Tibial nerve (tissue), 4 donors: ENCODE data around the gene DHX36.

Experiments used
- CTCF ChIP-seq, 5 experiments: fragments of 200-600 bp in 3 of 5; fragments of 450-650 bp in 2 of 5; sonication (generic) in 3 of 5; IDR thresholded peaks; one replicate each; pipeline ENCODE4 v1.5.1; 2016 to 2019; ENCODE audit warnings: antibody characterized with exemption in 5 of 5, mild to moderate bottlenecking in 3 of 5, moderate library complexity in 2 of 5
- EP300 ChIP-seq, 2 donors: sonication (generic); formaldehyde crosslinking; IDR thresholded peaks; one replicate each; pipeline ENCODE4 v1.6.1; 2017; ENCODE audit warnings: antibody characterized with exemption in 2 of 2, mild to moderate bottlenecking in 1 of 2
- POLR2A ChIP-seq, 2 donors: fragments of 450-650 bp; IDR thresholded peaks; one replicate each; pipeline ENCODE4 v1.6.1; 2017; ENCODE audit warnings: antibody characterized with exemption in 2 of 2, mild to moderate bottlenecking in 2 of 2, moderate library complexity in 2 of 2

GRCh38 chr3:154224366-154224765 lies 99.9 kb downstream of the DHX36 start:
- TF ChIP-seq POLR2A (IDR thresholded peaks at IDR 0.05), result no peak
- TF ChIP-seq CTCF (IDR thresholded peaks at IDR 0.05), result no peak
- no peak for TF ChIP-seq EP300 (IDR thresholded peaks at IDR 0.05)
